IMR-90 (cell line): ENCODE measurements around the gene TBC1D32. TPM values are rescaled to one million over a fixed set of nuclear protein-coding genes. Genes with fewer than 3 reads are reported as not detected.
"Not testable (repeated sequence)": the region's sequence is repeated elsewhere in the genome, so short reads cannot be mapped to it uniquely, and the experiment has no call there.

Experiments
- ATAC-seq: fragments of 200-7000 bp; cut with Tn5 transposase; 2 replicates; pipeline ENCODE4 v1.9.1; 2020; ENCODE audit warnings: low read depth, mild to moderate bottlenecking, moderate library complexity
- BruUV-seq: library from RNA; stranded (reverse); fragments of 400-500 nt; replicated peaks from 2 replicates; lab custom pipeline; 2021; lab: Mats Ljungman, UMichigan
- CTCF ChIA-PET: fragments of 300-600 bp; formaldehyde crosslinking; extraction: SDS; loops from one replicate; lab custom pipeline; 2021; ENCODE audit warnings: antibody characterized with exemption; lab: Yijun Ruan, JAX
- POLR2A ChIA-PET: fragments of 300-600 bp; sonication (Branson Sonifier 250); formaldehyde crosslinking; loops from one replicate; lab custom pipeline; 2022; ENCODE audit warnings: antibody characterized with exemption; ENCODE audit not compliant: unreplicated experiment; lab: Charles Lee
- DNase-seq: peaks from one replicate; pipeline ENCODE4 v3.0.0; 2013
- H2AFZ ChIP-seq: replicated peaks from 2 replicates; pipeline ENCODE3; 2013; ENCODE audit warnings: low read length, mild to moderate bottlenecking; ENCODE audit not compliant: poor library complexity
- H2AK5ac ChIP-seq: 2 replicates; pipeline ENCODE4 v1.6.1; 2013; ENCODE audit warnings: low read depth, low read length, inconsistent platforms
- H2AK9ac ChIP-seq: replicated peaks from 2 replicates; pipeline ENCODE3; 2013; ENCODE audit warnings: mild to moderate bottlenecking, low read depth, low read length, moderate library complexity; ENCODE audit not compliant: poor library complexity
- H2BK120ac ChIP-seq: 2 replicates; pipeline ENCODE4 v1.6.1; 2013; ENCODE audit warnings: low read depth, low read length, inconsistent platforms
- H2BK15ac ChIP-seq: 3 replicates; pipeline ENCODE4 v1.6.1; 2013; ENCODE audit warnings: low read depth, low read length, inconsistent platforms
- H2BK20ac ChIP-seq: 2 replicates; pipeline ENCODE4 v1.6.1; 2013; ENCODE audit warnings: low read depth, mild to moderate bottlenecking, inconsistent platforms, low read length, moderate library complexity
- H2BK5ac ChIP-seq: 2 replicates; pipeline ENCODE4 v1.6.1; 2013; ENCODE audit warnings: mild to moderate bottlenecking, low read depth, low read length, inconsistent platforms; ENCODE audit not compliant: poor library complexity, severe bottlenecking
- H3K14ac ChIP-seq: replicated peaks from 2 replicates; pipeline ENCODE4 v1.6.1; 2013; ENCODE audit warnings: low read depth, low read length, inconsistent platforms
- H3K18ac ChIP-seq: 2 replicates; pipeline ENCODE4 v1.6.1; 2013; ENCODE audit warnings: low read depth, low read length, control low read depth
- H3K23ac ChIP-seq: 2 replicates; pipeline ENCODE4 v1.6.1; 2013; ENCODE audit warnings: low read depth, low read length, inconsistent platforms
- H3K27ac ChIP-seq: 2 replicates; pipeline ENCODE4 v1.5.1; 2013; ENCODE audit warnings: mild to moderate bottlenecking, control low read depth, low read length; ENCODE audit not compliant: insufficient read depth
- H3K27me3 ChIP-seq: 2 replicates; pipeline ENCODE4 v1.6.1; 2013; ENCODE audit warnings: low read length; ENCODE audit not compliant: control insufficient read depth, insufficient read depth
- H3K36me3 ChIP-seq: 2 replicates; pipeline ENCODE4 v1.6.1; 2013; ENCODE audit warnings: low read length, mixed read lengths; ENCODE audit not compliant: control insufficient read depth, insufficient read depth
- H3K4ac ChIP-seq: 2 replicates; pipeline ENCODE4 v1.6.1; 2013; ENCODE audit warnings: low read depth, low read length, inconsistent platforms
- H3K4me1 ChIP-seq: 2 replicates; pipeline ENCODE4 v1.6.1; 2013; ENCODE audit warnings: low read length, mixed read lengths; ENCODE audit not compliant: control insufficient read depth, insufficient read depth
- H3K4me2 ChIP-seq: 2 replicates; pipeline ENCODE4 v1.6.1; 2013; ENCODE audit warnings: low read depth, mild to moderate bottlenecking, control low read depth, low read length, moderate library complexity
- H3K4me3 ChIP-seq: 2 replicates; pipeline ENCODE4 v1.5.1; 2013; ENCODE audit warnings: low read depth, mild to moderate bottlenecking, control low read depth, low read length, moderate library complexity; ENCODE audit not compliant: insufficient read depth
- H3K56ac ChIP-seq: 2 replicates; pipeline ENCODE4 v1.6.1; 2013; ENCODE audit warnings: low read length, inconsistent platforms; ENCODE audit not compliant: insufficient read depth; ENCODE audit errors: extremely low read depth
- H3K79me1 ChIP-seq, 2 experiments: 2 replicates each; pipeline ENCODE4 v1.6.1; 2013; ENCODE audit warnings: low read length in 2 of 2, inconsistent platforms in 1 of 2, low read depth in 1 of 2
- H3K9ac ChIP-seq: 2 replicates; pipeline ENCODE4 v1.6.1; 2013; ENCODE audit warnings: low read depth, low read length, control low read depth
- H3K9me1 ChIP-seq: 2 replicates; pipeline ENCODE4 v1.6.1; 2013; ENCODE audit warnings: low read length, inconsistent platforms; ENCODE audit not compliant: insufficient read depth
- H3K9me3 ChIP-seq: 2 replicates; pipeline ENCODE4 v1.6.1; 2013; ENCODE audit warnings: low read length; ENCODE audit not compliant: control insufficient read depth, insufficient read depth
- H4K20me1 ChIP-seq: 2 replicates; pipeline ENCODE4 v1.6.1; 2013; ENCODE audit warnings: low read length, inconsistent platforms; ENCODE audit not compliant: insufficient read depth
- H4K5ac ChIP-seq: 2 replicates; pipeline ENCODE4 v1.6.1; 2013; ENCODE audit warnings: mild to moderate bottlenecking, low read depth, low read length, control low read depth
- H4K8ac ChIP-seq, 2 experiments: 2 replicates each; pipeline ENCODE4 v1.6.1; 2013; ENCODE audit warnings: low read depth in 2 of 2, low read length in 2 of 2, control low read depth in 1 of 2, inconsistent platforms in 1 of 2
- H4K91ac ChIP-seq: 2 replicates; pipeline ENCODE4 v1.6.1; 2013; ENCODE audit warnings: low read depth, low read length, inconsistent platforms; ENCODE audit not compliant: insufficient read depth
- CEBPB ChIP-seq: IDR thresholded peaks from 2 replicates; pipeline ENCODE4 v1.6.1; 2012; ENCODE audit warnings: low read depth, low read length, improper control_type of control experiment
- NFE2L2 ChIP-seq: fragments of 150-350 bp; IDR thresholded peaks from 2 replicates; pipeline ENCODE4 v1.6.1; 2016; ENCODE audit warnings: low read depth, mild to moderate bottlenecking, low read length
- RAD21 ChIP-seq: IDR thresholded peaks from 2 replicates; pipeline ENCODE4 v1.6.1; 2012; ENCODE audit warnings: low read length, improper control_type of control experiment
- WGBS, 2 experiments: methylation state at CpG; one replicate each; pipeline versions ENCODE4 v1.1.5 to v1.1.7; 2013; ENCODE audit warnings: missing lambda C conversion rate in 2 of 2; ENCODE audit not compliant: insufficient read length in 1 of 2; ENCODE audit errors: extremely low coverage in 2 of 2; 5-methylcytosine and 5-hydroxymethylcytosine counted together
- dilution Hi-C: fragments of 300-500 bp; cut with HindIII; formaldehyde crosslinking; loops from one replicate; pipeline ENCODE4 v1.14.3; 2018; ENCODE audit warnings: low sequenced_read_pairs; ENCODE audit not compliant: unreplicated experiment
- in situ Hi-C: fragments of 300-500 bp; cut with MboI; formaldehyde crosslinking; loops from 3 replicates; pipeline ENCODE4 v1.14.3; 2019; ENCODE audit warnings: low sequenced_read_pairs, inconsistent platforms, mixed read lengths
- intact Hi-C: fragments of 100-400 bp; cut with micrococcal nuclease; formaldehyde crosslinking; loops from 2 replicates; pipeline ENCODE4 v1.10.0; 2022
- polyA plus RNA-seq, 3 experiments: library from polyadenylated mRNA; depleted of rRNA; stranded (reverse); fragments of >200 nt; gene quantifications; 2 replicates each; pipeline ENCODE4 v1.2.3, GENCODE V29; 2012; ENCODE audit warnings: low replicate concordance in 1 of 3
- total RNA-seq: library from RNA; depleted of rRNA; stranded (reverse); fragments of >200 nt; gene quantifications from 2 replicates; pipeline ENCODE4 v1.2.3, GENCODE V29; 2012

The TBC1D32 gene
- total and polyA plus RNA-seq, 2 of the 4 experiments (the other 2 are of a cell fraction): 3.0 to 7.2 TPM

GRCh38 chr6:121335087-121336008, 1.1 kb upstream of the TBC1D32 start (continued):
- no peak for TF ChIP-seq CEBPB
- no peak for TF ChIP-seq RAD21
- no peak for TF ChIP-seq NFE2L2

- H2BK15ac ChIP-seq, H3K27ac ChIP-seq, H3K23ac ChIP-seq, H3K56ac ChIP-seq, H3K4me1 ChIP-seq, BruUV-seq, H3K36me3 ChIP-seq, H3K18ac ChIP-seq, H4K5ac ChIP-seq, CTCF ChIA-PET, dilution Hi-C loops, H4K20me1 ChIP-seq, H3K9me3 ChIP-seq, H3K9ac ChIP-seq, H4K91ac ChIP-seq, H3K9me1 ChIP-seq, H3K4me2 ChIP-seq, H3K27me3 ChIP-seq, H3K79me1 ChIP-seq, H2AK9ac ChIP-seq, H2BK5ac ChIP-seq, H3K14ac ChIP-seq, H2BK20ac ChIP-seq, in situ Hi-C loops, DNase-seq, H3K4ac ChIP-seq, H3K4me3 ChIP-seq, ATAC-seq, H2AFZ ChIP-seq, H2BK120ac ChIP-seq, H2AK5ac ChIP-seq: not testable (repeated sequence)
- WGBS, 2 experiments: no CpG with 5 or more reads among the region's 28 CpGs
- POLR2A ChIA-PET: interaction anchor here (0.6 kb wide), 1 partner anchor 355 kb away, joined by 4 read pairs; no protein-coding TSS in a partner anchor
- H4K8ac ChIP-seq: peak overlapping the region; percentile 98 to 99; a peak in 2 of 4 replicates
- intact Hi-C loops: loop anchor here (10.0 kb wide), 1 partner anchor 1989 kb away; the partner anchor contains the start of gene MAN1A1
These were observed 586 bp downstream of the TBC1D32 start for GRCh38 chr6:121333694-121334093.
